ENCODE results near the gene APLP1.
"Not testable (repeated sequence)": the region's sequence is repeated elsewhere in the genome, so short reads cannot be mapped to it uniquely, and the experiment has no call there.

APLP1 gene

GRCh38 chr19:35879068-35879467 is 10.7 kb downstream of the APLP1 start:
- in situ Hi-C loops (cut with HindIII; ENCODE audit: low sequenced_read_pairs): no loop called here

DNA sequence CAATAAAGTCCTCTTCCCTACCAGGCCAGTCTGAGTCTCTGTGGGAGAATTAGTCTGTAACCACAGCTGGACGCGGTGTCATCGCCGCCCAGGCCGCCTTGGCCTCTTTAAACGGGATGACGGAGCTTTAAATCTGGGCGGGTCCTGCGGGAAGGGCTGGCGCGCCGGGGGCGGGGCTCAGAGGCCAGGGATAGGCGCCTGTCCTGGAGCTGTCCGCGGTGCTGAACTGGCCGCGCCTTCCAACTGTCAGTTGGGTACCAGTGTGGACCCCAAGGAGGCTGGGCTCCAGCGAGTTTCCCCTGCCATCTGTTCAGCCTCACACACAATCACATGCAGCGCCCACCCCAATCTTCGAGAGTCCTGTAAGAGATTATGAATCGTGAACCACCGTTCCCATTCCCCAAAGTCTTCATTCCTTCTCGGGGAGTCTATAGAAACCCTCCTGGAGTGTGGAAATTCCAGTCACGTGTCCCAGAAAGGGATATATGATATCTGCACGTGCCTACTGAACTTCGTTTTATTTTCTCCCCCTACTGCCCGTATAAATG is 11.5 kb downstream of the APLP1 start:
- in situ Hi-C loops (cut with HindIII; ENCODE audit: low sequenced_read_pairs): no loop called here

DNA sequence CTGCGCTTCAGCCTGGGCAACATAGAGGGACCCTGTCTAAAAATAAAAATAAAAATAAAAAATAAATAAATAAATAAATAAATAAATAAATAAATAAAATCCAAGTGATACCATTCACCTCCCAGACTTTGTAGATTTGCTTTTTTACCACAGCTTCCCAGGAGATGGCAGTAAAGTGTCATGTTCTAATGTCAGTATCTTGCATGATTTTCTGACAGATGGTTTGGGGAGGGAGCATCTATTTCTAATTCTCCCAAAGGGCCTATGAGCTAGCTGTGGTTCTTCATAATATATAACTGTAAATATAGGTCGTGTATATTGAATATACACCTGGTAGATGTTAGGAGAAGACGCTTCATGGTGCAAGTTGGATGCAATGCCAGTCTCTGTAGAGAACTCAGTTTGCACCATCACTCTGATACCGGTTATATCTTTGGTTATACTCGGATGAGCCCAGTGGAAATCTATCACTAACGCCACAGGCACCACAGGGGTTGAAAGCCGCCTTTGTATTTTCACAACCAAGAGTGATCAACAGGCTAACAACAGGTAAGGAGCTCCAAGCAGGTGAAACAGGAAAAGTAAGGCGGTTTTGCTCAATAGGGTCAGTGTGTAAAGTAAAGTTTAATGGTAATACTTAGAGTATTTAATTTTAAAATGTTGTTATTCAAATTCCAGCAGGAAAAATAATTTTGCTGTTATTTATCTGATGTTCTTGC is 13.9 kb downstream of the APLP1 start:
- in situ Hi-C loops (cut with HindIII; ENCODE audit: low sequenced_read_pairs): no loop called here

- in situ Hi-C loops (cut with HindIII; ENCODE audit: low sequenced_read_pairs): no loop called here
These were observed 15.5 kb downstream of the APLP1 start for GRCh38 chr19:35883882-35884281.

- in situ Hi-C loops (cut with HindIII; ENCODE audit: low sequenced_read_pairs): no loop called here
These were observed 16.9 kb downstream of the APLP1 start for GRCh38 chr19:35885225-35885738.

- in situ Hi-C loops (cut with HindIII; ENCODE audit: low sequenced_read_pairs): no loop called here
These were observed 17.5 kb downstream of the APLP1 start for GRCh38 chr19:35885904-35886303.

- in situ Hi-C loops (cut with HindIII; ENCODE audit: low sequenced_read_pairs): no loop called here
These were observed 18.8 kb downstream of the APLP1 start for GRCh38 chr19:35887197-35887596.

- in situ Hi-C loops (cut with HindIII; ENCODE audit: low sequenced_read_pairs): no loop called here
These were observed 20.0 kb downstream of the APLP1 start for GRCh38 chr19:35888398-35888797.

DNA sequence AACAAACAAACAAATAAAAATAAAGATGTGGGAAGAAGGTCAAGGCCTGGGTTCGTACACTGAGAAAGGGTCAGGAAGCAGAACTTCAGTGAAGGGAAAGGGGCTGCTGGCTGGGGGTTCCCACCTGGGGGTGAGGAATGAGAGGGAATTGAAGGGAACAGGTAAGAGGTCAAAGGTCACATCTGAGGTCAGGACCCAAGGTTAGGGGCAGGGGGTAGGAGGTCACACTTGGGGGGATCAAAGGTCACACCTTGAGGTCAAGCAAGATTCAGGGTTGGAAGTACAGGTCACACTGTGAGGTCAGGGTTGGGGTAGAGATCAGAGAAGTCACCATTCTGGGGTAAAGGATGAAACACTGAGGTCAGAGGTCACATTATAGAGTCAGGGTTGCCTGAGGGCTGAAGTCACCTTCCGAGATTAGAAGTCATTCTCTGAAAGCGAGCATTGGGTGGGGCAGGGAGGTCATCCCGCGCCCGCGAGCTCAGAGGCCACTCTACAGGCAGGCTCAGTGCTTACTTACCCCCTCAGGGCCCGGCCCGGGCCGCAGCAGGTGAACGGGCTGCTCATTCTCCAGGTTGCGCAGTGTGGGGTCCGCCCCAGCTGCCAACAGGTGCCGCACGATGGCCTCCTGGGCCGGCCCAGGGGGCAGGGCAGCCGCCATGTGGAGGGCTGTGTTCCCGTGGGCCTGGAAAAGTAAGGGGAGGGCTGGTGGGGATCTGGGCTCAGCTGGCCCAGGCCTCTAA is 21.2 kb downstream of the APLP1 start:
- in situ Hi-C loops (cut with HindIII; ENCODE audit: low sequenced_read_pairs): no loop called here

- in situ Hi-C loops (cut with HindIII; ENCODE audit: low sequenced_read_pairs): no loop called here
These were observed 21.8 kb downstream of the APLP1 start for GRCh38 chr19:35890113-35890650.

GRCh38 chr19:35891819-35892218 is 23.4 kb downstream of the APLP1 start:
- in situ Hi-C loops (cut with HindIII; ENCODE audit: low sequenced_read_pairs): not testable (repeated sequence)

GRCh38 chr19:35894342-35894741 is 26.0 kb downstream of the APLP1 start:
- in situ Hi-C loops (cut with HindIII; ENCODE audit: low sequenced_read_pairs): no loop called here

- in situ Hi-C loops (cut with HindIII; ENCODE audit: low sequenced_read_pairs): no loop called here
These were observed 27.7 kb downstream of the APLP1 start for GRCh38 chr19:35895911-35896642.

GRCh38 chr19:35896643-35897040 is 28.3 kb downstream of the APLP1 start:
- in situ Hi-C loops (cut with HindIII; ENCODE audit: low sequenced_read_pairs): no loop called here

DNA sequence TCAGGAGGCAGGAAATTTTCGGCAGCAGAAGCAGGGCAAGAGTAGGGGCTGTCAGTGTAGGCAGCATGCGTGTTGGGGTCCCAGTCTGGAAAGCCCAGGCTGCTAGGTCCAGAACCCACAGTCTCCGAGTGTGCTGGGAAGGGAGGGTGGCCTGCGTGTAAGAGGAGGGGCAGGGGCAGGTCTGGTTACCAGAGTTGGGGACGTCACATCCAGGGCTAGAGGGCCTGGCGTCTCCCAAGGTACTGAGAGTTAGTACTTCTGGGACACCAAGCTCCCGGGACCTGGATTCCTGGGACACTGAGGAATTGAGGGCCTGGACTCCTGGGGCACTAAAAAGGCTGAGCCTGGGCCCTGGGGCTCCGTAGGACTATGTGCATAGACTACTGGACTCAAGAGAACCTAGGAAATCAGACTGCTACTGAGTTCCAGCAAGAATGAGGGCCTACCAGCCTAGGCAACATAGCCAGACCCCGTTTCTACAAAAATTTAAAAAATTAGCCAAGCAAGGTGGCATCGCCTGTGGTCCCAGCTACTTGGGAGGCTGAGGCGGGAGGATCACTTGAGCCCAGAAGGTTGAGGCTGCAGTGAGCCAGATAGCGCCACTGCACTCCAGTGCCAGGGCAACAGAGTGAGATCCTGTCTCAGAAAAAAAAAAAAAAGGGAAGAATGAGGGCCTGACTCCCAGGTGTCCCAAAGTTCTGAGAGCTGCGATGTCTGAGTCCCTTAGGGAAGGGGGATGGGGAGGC is 29.5 kb downstream of the APLP1 start:
- in situ Hi-C loops (cut with HindIII; ENCODE audit: low sequenced_read_pairs): no loop called here

DNA sequence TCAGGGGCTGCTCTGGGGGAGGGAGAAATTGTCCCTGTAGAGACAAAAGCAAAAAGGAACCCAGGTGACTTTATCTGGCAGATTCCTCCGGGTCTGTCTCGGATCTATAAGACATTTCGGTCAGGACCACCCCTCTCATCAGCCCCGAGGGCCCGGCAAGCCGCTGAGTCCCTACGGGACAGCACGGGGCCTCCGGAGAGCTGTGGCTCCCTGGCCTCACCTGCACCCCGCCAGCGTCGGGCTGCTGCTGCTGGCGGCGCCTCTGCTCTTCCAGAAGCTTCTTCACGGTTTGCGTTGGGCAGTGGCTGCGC is 30.1 kb downstream of the APLP1 start:
- in situ Hi-C loops (cut with HindIII; ENCODE audit: low sequenced_read_pairs): no loop called here

DNA sequence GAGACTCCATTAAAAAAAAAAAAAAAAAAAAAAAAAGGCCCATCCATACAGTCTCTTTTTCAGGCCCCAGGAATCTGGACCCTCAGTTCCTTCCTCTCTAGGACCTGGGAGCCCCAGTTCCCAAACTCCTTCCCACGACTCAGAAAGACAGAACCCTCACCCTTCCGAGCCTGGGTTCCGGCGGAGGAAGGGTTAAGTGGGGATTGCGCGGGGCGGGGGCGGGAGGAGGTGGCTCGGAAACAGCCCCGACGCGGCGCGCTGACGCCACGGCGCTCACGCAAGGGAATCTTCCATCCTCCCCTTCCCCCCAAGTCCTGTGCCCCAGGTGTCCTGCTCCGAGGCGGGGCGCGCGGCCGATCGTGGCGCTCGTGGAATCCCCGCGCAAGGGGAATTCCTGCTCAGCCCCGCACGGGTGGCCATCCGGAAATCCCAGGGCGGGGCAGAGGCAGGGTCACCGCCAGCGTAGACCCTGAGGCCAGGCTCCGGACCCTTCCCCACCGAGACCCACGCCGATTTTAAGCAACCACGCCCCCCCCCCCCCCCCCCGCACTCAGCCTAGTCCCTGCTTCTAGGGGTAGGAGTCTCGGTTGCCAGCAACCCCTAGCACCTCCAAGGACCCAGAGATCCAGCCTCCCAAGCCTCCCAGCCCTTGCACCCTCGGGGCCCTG is 31.3 kb downstream of the APLP1 start:
- in situ Hi-C loops (cut with HindIII; ENCODE audit: low sequenced_read_pairs): loop anchor here (10.0 kb wide), 1 partner anchor 65 kb away; no protein-coding TSS in a partner anchor

DNA sequence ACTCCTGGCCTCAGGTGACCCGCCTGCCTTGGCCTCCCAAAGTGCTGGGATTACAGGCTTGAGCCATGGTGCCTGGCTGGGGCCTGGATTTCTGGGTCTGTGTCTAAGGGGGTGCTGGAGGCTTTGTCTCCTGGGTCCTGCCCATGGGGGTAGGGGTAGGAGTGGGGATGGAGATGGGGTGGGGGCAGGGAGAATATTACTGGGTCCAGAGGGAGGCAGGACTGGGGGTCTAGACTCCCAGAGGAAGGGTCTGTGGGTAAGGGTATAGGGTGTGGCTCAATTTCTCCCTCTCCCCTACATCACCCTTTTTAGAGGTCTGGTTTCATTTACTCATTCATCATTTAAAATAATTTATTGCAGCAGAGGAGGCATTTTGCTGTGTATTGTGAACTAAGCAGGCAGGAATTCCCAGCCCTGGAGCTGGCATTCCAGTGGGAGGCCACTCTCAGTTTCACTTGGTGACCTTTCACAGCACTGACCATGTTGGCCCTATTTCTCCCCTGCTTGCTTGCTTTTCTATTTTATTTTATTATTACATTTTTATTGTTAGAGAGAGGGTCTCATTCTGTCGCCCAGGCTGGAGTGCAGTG is 32.8 kb downstream of the APLP1 start:
- in situ Hi-C loops (cut with HindIII; ENCODE audit: low sequenced_read_pairs): loop anchor here (10.0 kb wide), 1 partner anchor 66 kb away; no protein-coding TSS in a partner anchor

Data from DLD1 (cell line).